GM18867 (cell line): Measurements from ENCODE around the gene VTI1A.
"Not testable (repeated sequence)": the region's sequence is repeated elsewhere in the genome, so short reads cannot be mapped to it uniquely, and the experiment has no call there.

Experiments used
- ATAC-seq: cut with Tn5 transposase; IDR thresholded peaks from one replicate; pipeline ENCODE4 v1.9.1; 2021; ENCODE audit warnings: mild to moderate bottlenecking, moderate library complexity; ENCODE audit not compliant: unreplicated experiment

The VTI1A gene

DNA sequence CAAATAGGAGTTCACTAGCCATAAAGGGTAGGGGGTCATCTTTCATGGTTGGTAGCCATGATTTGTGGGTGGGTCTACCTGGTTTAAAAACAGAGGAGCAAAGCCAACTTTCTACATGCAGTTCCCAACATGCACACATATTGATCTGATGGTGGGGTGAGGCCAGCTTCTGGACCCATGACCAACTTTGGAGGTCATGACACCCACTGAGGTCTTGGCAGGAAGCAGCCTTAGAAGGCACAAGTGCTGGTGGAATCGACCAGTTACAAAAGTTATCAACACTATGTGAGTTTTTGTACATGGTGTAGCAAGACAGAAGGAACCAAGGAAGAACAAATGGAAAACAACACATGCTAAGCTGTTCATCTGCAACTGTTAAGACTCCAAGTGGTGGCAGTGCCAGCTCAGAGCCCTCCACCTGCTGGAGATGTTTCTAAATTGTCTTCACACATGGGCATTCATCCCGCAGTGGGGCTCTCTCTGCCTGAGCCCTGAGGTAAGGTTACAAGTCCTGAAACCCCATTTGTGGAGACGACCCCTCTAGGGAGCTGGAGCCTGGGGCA lies 401.9 kb downstream of the VTI1A start:
- no peak for ATAC-seq

- no peak for ATAC-seq
These were observed 402.5 kb downstream of the VTI1A start for GRCh38 chr10:112849546-112849945.

GRCh38 chr10:112851181-112851580 lies 404.2 kb downstream of the VTI1A start:
- no peak for ATAC-seq

GRCh38 chr10:112851588-112852211 lies 404.7 kb downstream of the VTI1A start:
- ATAC-seq: no peak

GRCh38 chr10:112852306-112852705 lies 405.3 kb downstream of the VTI1A start:
- ATAC-seq: no peak

DNA sequence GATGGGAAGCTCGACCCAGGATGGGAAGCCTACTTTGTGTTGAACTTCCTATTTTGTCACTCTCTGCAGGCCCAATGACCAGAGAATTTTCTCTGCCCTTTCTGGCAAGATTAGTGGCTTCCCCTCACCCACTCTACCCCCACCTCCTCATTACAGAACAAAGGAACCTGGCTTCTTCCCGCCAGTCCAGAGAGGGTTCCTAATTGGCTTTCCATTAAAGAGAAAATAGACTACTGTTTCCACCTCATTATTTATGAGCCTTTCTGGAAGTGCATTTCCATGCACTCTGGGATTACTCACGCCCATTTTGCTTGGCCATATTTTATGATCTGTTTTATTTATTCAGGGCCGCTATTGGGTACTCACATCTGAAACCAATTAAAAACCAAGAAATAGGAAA lies 408.1 kb downstream of the VTI1A start:
- no peak for ATAC-seq

GRCh38 chr10:112857493-112857892 lies 410.5 kb downstream of the VTI1A start:
- no peak for ATAC-seq

DNA sequence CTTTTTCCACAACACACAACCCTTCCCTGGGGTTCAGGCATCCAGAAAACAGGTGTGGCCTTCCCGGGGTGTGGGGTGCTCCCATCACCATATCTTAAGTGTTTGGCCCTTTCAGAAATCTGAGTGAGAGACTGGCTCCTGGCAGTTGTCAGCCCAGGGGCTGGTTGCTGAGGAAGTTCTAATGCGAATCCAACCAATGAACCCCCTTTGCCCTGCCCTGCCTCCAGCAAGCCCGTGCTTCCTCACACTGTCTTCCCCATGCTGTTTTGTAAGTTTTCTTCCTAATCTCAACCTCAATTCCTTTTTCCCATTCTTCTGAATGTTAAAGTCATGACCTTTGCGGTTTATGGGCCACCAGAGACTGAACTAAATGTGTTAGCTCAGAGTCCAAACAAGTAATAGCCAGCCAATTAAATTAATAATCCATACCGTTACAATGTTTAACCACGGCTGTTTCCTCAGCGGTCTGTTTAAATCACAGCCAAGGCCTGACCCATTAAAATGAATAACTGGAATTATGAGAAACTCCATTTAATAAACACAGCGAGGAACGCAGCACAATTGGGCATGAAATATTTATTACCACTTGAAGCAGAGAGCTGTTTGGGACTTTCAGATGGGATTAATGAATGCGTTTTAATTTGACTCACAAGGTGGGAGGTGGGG lies 412.1 kb downstream of the VTI1A start:
- ATAC-seq: no peak

DNA sequence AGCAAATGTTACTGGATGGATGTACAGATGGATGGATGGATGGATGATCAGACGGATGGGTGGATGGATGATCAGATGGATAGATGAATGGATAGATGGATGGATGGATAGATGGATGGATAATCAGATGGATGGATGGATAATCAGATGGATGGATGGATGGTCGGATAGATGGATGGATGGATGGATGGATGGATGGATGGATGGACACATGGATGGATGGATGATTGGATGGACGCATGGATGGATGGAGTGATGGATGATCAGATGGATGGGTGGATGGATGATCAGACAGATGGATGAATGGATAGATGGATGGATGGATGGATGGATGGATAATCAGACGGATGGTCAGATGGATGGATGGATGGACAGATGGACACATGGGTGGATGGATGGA lies 412.8 kb downstream of the VTI1A start:
- ATAC-seq: no peak

GRCh38 chr10:112863461-112863860 lies 416.4 kb downstream of the VTI1A start:
- ATAC-seq: not testable (repeated sequence)
